Caco-2 (cell line): ENCODE measurements around the gene ASH1L. TPM values are rescaled to one million over a fixed set of nuclear protein-coding genes. Genes with fewer than 3 reads are reported as not detected.
"Not testable (repeated sequence)": the region's sequence is repeated elsewhere in the genome, so short reads cannot be mapped to it uniquely, and the experiment has no call there.

Source experiments
- BruUV-seq: library from RNA; stranded (reverse); fragments of 400-500 nt; replicated peaks from 2 replicates; lab custom pipeline; 2021; lab: Mats Ljungman, UMichigan
- CTCF ChIA-PET: fragments of 300-600 bp; sonication (Branson Sonifier 250); formaldehyde crosslinking; loops from one replicate; lab custom pipeline; 2022; ENCODE audit warnings: antibody characterized with exemption; lab: Charles Lee
- POLR2A ChIA-PET: fragments of 300-600 bp; sonication (Branson Sonifier 250); formaldehyde crosslinking; loops from one replicate; lab custom pipeline; 2022; ENCODE audit warnings: antibody characterized with exemption; lab: Charles Lee
- DNase-seq, 2 experiments: peaks; one replicate each; pipeline versions ENCODE4 v3.0.0 to v3.0.0-alpha.2; 2020 to 2022
- H3K27me3 ChIP-seq: replicated peaks from 2 replicates; pipeline ENCODE4 v1.6.0; 2011; ENCODE audit warnings: low read length; ENCODE audit not compliant: control insufficient read depth, insufficient read depth
- H3K36me3 ChIP-seq: 2 replicates; pipeline ENCODE4 v1.5.1; 2011; ENCODE audit warnings: low read length; ENCODE audit not compliant: control insufficient read depth, insufficient read depth
- H3K4me1 ChIP-seq: fragments of 250-450 bp; sonication (Bioruptor Pico); 2 replicates; pipeline ENCODE4 v1.5.1; 2020; ENCODE audit warnings: mild to moderate bottlenecking
- H3K4me3 ChIP-seq: 2 replicates; pipeline ENCODE4 v1.5.1; 2011; ENCODE audit warnings: low read depth, mild to moderate bottlenecking, control low read depth, low read length
- H3K9me3 ChIP-seq: fragments of 250-450 bp; sonication (Bioruptor Pico); 2 replicates; pipeline ENCODE4 v1.5.1; 2020; ENCODE audit warnings: mild to moderate bottlenecking, moderate library complexity
- H3K27ac Mint-ChIP-seq: one replicate; pipeline ENCODE4 v1.8.0; 2022; ENCODE audit warnings: mixed read lengths; ENCODE audit not compliant: unreplicated experiment
- H3K27me3 Mint-ChIP-seq: one replicate; pipeline ENCODE4 v1.8.0; 2022; ENCODE audit warnings: mixed read lengths; ENCODE audit not compliant: insufficient read depth, unreplicated experiment
- H3K36me3 Mint-ChIP-seq: one replicate; pipeline ENCODE4 v1.8.0; 2022; ENCODE audit warnings: mild to moderate bottlenecking, mixed read lengths; ENCODE audit not compliant: insufficient read depth, unreplicated experiment
- H3K4me1 Mint-ChIP-seq: one replicate; pipeline ENCODE4 v1.8.0; 2022; ENCODE audit warnings: low read depth, mixed read lengths; ENCODE audit not compliant: unreplicated experiment
- H3K4me3 Mint-ChIP-seq: one replicate; pipeline ENCODE4 v1.8.0; 2022; ENCODE audit warnings: mild to moderate bottlenecking, moderate library complexity, mixed read lengths; ENCODE audit not compliant: unreplicated experiment
- H3K9me3 Mint-ChIP-seq: one replicate; pipeline ENCODE4 v1.8.0; 2022; ENCODE audit warnings: mixed read lengths; ENCODE audit not compliant: unreplicated experiment
- intact Hi-C: fragments of 100-400 bp; cut with micrococcal nuclease; formaldehyde crosslinking; loops from one replicate; pipeline ENCODE4 v1.10.0; 2022; ENCODE audit not compliant: unreplicated experiment
- total RNA-seq: library from RNA; stranded (reverse); gene quantifications from 2 replicates; pipeline ENCODE4 v1.2.3, GENCODE V29; 2022
- TF ChIP-seq, protein P1 (sequence below), 2 experiments: fragments of 200-600 bp in 1 of 2; IDR thresholded peaks; 1 replicate in 1 of 2; 2 replicates in 1 of 2; pipeline versions ENCODE4 v1.5.1 to v1.8.0; 2011 to 2022; ENCODE audit warnings: antibody characterized with exemption in 1 of 2, control low read depth in 1 of 2, inconsistent platforms in 1 of 2, low read depth in 1 of 2, low read length in 1 of 2, mild to moderate bottlenecking in 1 of 2, moderate library complexity in 1 of 2; ENCODE audit not compliant: insufficient read depth in 1 of 2, severe bottlenecking in 1 of 2, unreplicated experiment in 1 of 2

ASH1L gene
- total RNA-seq, 1 experiment from 2014 or later = 39.4 TPM

DNA sequence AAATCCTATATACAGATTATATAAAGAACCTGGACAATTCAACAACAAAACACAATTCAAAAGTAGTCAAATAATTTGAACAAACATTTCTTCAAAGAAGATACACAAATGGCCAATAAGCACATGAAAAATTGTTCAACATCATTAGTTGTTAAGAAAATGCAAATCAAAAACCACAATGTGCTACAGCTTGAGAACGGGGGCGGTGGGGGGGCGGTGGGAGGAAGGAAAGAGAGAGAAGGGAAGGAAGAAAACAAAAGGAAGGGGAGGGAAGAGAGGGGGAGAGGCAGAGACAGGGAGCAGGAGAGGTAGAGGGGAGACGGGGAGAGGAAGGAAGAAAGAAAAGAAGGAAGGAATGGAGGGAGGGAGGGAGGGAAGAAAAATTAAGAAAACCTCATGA is 44.1 kb downstream of the ASH1L start:
- DNase-seq = no peak
- Histone ChIP-seq H3K4me1 (no peaks in the 10 kb centered on the region), H3K9me3 (no peaks in the 10 kb centered on the region), H3K27me3 (no peaks in the 10 kb centered on the region), H3K4me3 (no peak overlapping the region), H3K36me3 (no peaks in the 10 kb centered on the region)
- no TSS peak for BruUV-seq
- intact Hi-C loops = no loop called here
- Mint-ChIP-seq H3K27ac (no peak overlapping the region), H3K36me3 (peaks cover 41% of the 10 kb centered on the region), H3K9me3 (no peaks in the 10 kb centered on the region), H3K4me3 (no peak overlapping the region), H3K27me3 (no peaks in the 10 kb centered on the region), H3K4me1 (no peaks in the 10 kb centered on the region)
- TF ChIP-seq, protein P1, sequence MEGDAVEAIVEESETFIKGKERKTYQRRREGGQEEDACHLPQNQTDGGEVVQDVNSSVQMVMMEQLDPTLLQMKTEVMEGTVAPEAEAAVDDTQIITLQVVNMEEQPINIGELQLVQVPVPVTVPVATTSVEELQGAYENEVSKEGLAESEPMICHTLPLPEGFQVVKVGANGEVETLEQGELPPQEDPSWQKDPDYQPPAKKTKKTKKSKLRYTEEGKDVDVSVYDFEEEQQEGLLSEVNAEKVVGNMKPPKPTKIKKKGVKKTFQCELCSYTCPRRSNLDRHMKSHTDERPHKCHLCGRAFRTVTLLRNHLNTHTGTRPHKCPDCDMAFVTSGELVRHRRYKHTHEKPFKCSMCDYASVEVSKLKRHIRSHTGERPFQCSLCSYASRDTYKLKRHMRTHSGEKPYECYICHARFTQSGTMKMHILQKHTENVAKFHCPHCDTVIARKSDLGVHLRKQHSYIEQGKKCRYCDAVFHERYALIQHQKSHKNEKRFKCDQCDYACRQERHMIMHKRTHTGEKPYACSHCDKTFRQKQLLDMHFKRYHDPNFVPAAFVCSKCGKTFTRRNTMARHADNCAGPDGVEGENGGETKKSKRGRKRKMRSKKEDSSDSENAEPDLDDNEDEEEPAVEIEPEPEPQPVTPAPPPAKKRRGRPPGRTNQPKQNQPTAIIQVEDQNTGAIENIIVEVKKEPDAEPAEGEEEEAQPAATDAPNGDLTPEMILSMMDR (IDR thresholded peaks at IDR 0.05; ENCODE audit: insufficient read depth in 1 of 2, low read depth in 1 of 2, low read length in 1 of 2, severe bottlenecking in 1 of 2, unreplicated experiment in 1 of 2) = no peak
- POLR2A ChIA-PET = no interaction called here
- CTCF ChIA-PET = no interaction called here

DNA sequence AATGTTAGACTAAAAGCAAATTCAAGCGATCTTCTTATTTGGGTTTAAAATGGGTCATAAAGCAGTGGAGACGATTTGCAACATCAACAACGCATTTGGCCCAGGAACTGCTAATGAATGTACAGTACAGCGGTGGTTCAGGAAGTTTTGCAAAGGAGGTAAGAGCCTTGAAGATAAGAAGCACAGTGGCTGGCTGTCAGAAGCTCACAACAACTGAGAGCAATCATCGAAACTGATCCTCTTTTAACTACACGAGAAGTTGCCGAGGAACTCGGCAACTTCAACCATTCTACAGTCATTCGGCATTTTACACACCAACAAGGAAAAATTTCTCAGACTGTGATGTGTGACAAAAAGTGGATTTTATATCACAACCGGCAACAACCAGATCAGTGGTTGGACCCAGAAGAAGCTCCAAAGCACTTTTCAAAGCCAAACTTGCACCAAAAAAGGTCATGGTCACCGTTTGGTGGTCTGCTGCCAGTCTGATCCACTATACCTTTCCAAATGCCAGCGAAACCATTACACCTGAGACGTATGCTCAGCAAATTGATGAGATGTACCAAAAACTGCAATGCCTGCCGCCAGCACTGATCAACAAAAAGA is 47.9 kb downstream of the ASH1L start:
- Mint-ChIP-seq H3K36me3 (peaks cover 33% of the 10 kb centered on the region), H3K4me3 (no peak overlapping the region), H3K4me1 (no peaks in the 10 kb centered on the region), H3K9me3 (no peaks in the 10 kb centered on the region), H3K27me3 (no peaks in the 10 kb centered on the region), H3K27ac (no peak overlapping the region)
- CTCF ChIA-PET = no interaction called here
- H3K36me3 ChIP-seq = no peaks in the 10 kb centered on the region; the same call in 1 of the 2 replicates
- no TSS peak for BruUV-seq
- TF ChIP-seq, protein P1 (IDR thresholded peaks at IDR 0.05; ENCODE audit: insufficient read depth in 1 of 2, low read depth in 1 of 2, low read length in 1 of 2, severe bottlenecking in 1 of 2, unreplicated experiment in 1 of 2) = no peak
- no peak overlapping the region for H3K4me3 ChIP-seq
- no peaks in the 10 kb centered on the region for H3K4me1 ChIP-seq
- H3K27me3 ChIP-seq = no peaks in the 10 kb centered on the region
- intact Hi-C loops = no loop called here
- H3K9me3 ChIP-seq = no peaks in the 10 kb centered on the region
- DNase-seq = no peak
- POLR2A ChIA-PET = no interaction called here

DNA sequence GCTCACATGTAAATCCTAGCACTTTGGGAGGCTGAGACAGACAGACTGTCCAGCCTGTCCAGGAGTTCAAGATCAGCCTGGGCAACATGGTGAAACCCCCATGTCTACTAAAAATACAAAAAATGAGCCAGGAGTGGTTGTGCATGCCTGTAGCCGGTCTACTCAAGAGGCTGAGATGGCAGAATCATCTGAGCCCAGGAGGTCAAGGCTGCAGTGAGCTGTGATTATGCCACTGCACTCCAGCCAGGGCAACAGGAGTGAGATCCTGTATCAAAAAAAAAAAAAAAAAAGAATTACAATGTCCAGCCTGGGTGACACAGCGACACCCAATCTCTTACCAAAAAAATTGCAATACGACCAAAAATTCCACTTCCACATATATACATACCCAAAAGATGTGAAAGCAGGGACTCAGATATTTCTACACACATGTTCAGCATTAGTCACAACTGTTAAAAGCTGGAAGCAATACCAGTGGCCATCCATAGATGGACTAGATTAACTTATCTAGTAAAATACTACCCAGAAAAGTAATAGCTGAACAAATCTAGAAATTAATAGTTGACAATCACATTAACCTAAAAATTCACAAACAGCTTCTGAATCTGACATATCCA is 49.2 kb downstream of the ASH1L start:
- DNase-seq = no peak
- H3K36me3 Mint-ChIP-seq = peaks cover 22% of the 10 kb centered on the region
- no peaks in the 10 kb centered on the region for H3K27me3 Mint-ChIP-seq
- no peaks in the 10 kb centered on the region for H3K4me1 Mint-ChIP-seq
- Histone ChIP-seq H3K4me1 (no peaks in the 10 kb centered on the region), H3K36me3 (no peaks in the 10 kb centered on the region; the same call in 1 of the 2 replicates), H3K9me3 (no peaks in the 10 kb centered on the region), H3K27me3 (no peaks in the 10 kb centered on the region), H3K4me3 (no peak overlapping the region)
- H3K4me3 Mint-ChIP-seq = no peak overlapping the region
- H3K27ac Mint-ChIP-seq = no peak overlapping the region
- TF ChIP-seq, protein P1 (IDR thresholded peaks at IDR 0.05; ENCODE audit: insufficient read depth in 1 of 2, low read depth in 1 of 2, low read length in 1 of 2, severe bottlenecking in 1 of 2, unreplicated experiment in 1 of 2) = no peak
- intact Hi-C loops = no loop called here
- H3K9me3 Mint-ChIP-seq = no peaks in the 10 kb centered on the region
- CTCF ChIA-PET = no interaction called here
- BruUV-seq = no TSS peak
- POLR2A ChIA-PET = no interaction called here

DNA sequence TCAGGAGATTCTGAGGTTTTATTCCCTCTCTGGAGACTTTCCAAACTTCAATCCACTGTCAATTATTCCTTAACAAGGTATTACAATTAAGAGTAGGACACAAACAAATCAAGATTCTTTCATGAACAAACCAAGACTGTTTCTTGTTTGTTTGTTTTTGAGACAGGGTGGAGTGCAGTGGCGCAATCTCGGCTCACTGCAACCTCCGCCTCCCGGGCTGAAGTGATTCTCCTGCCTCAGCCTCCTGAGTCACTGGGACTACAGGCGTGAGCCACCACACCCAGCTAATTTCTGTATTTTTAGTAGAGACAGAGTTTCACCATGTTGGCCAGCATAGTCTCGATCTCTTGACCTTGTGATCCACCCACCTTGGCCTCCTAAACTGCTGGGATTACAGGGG is 51.2 kb downstream of the ASH1L start:
- H3K4me1 ChIP-seq, H3K4me3 ChIP-seq, DNase-seq, intact Hi-C loops, BruUV-seq, POLR2A ChIA-PET, H3K9me3 ChIP-seq, H3K9me3 Mint-ChIP-seq, H3K36me3 Mint-ChIP-seq, CTCF ChIA-PET, H3K27me3 Mint-ChIP-seq, H3K4me3 Mint-ChIP-seq, H3K4me1 Mint-ChIP-seq, H3K27ac Mint-ChIP-seq, H3K36me3 ChIP-seq, H3K27me3 ChIP-seq: not testable (repeated sequence)
